Measurements from ENCODE around the gene OXA1L. TPM values are rescaled to one million over a fixed set of nuclear protein-coding genes. Genes with fewer than 3 reads are reported as not detected.

OXA1L gene
- total RNA-seq, 1 experiment from 2014 or later = 110 TPM

DNA sequence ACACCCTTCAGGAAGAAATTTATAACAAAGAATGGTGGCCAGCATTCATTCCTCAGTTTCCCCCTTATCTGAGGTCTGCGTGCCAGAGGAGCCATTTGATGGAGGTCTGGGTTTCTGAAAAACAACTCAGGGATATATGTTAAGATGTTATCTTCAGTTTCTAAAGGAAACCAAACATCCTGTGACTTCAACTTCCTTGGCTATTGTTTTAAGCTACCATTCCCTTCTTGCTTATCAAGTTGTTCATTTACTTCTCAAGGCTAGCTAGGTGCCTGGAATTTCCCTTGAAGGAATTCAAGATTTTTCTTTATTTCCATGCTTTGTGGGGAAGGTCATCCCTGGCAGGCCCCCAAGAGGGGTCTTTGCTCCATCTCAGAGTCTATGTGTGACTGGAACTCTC, 27.1 kb upstream of the OXA1L start:
- Histone ChIP-seq H3K4me3 (ENCODE audit: low read depth, low read length) (no peak overlapping the region), H3K4me1 (peaks cover 13% of the 10 kb centered on the region), H3K9me3 (peaks cover 11% of the 10 kb centered on the region; the same call in 1 of the 2 replicates), H3K27me3 (replicated peaks; ENCODE audit: control insufficient read depth, insufficient read depth, low read length) (no peaks in the 10 kb centered on the region), H3K36me3 (ENCODE audit: control insufficient read depth, insufficient read depth, low read length) (no peaks in the 10 kb centered on the region)
- intact Hi-C loops (cut with micrococcal nuclease; ENCODE audit: unreplicated experiment) = no loop called here
- no peaks in the 10 kb centered on the region for H3K36me3 Mint-ChIP-seq (ENCODE audit: insufficient read depth, unreplicated experiment)
- ChIA-PET POLR2A (no interaction called here), CTCF (interaction anchor here (0.7 kb wide), 1 partner anchor 373 kb away, joined by 3 read pairs; no protein-coding TSS in a partner anchor)
- no peak overlapping the region for H3K4me3 Mint-ChIP-seq (ENCODE audit: unreplicated experiment)
- H3K9me3 Mint-ChIP-seq (ENCODE audit: unreplicated experiment) = peaks cover 10% of the 10 kb centered on the region
- peaks cover 13% of the 10 kb centered on the region for H3K4me1 Mint-ChIP-seq (ENCODE audit: low read depth, unreplicated experiment)
- H3K27me3 Mint-ChIP-seq (ENCODE audit: insufficient read depth, unreplicated experiment) = no peaks in the 10 kb centered on the region
- TF ChIP-seq, protein P1, sequence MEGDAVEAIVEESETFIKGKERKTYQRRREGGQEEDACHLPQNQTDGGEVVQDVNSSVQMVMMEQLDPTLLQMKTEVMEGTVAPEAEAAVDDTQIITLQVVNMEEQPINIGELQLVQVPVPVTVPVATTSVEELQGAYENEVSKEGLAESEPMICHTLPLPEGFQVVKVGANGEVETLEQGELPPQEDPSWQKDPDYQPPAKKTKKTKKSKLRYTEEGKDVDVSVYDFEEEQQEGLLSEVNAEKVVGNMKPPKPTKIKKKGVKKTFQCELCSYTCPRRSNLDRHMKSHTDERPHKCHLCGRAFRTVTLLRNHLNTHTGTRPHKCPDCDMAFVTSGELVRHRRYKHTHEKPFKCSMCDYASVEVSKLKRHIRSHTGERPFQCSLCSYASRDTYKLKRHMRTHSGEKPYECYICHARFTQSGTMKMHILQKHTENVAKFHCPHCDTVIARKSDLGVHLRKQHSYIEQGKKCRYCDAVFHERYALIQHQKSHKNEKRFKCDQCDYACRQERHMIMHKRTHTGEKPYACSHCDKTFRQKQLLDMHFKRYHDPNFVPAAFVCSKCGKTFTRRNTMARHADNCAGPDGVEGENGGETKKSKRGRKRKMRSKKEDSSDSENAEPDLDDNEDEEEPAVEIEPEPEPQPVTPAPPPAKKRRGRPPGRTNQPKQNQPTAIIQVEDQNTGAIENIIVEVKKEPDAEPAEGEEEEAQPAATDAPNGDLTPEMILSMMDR (IDR thresholded peaks at IDR 0.05; ENCODE audit: insufficient read depth in 1 of 2, low read depth in 1 of 2, low read length in 1 of 2, severe bottlenecking in 1 of 2, unreplicated experiment in 1 of 2) = no peak
- DNase-seq = no peak
- H3K27ac Mint-ChIP-seq (ENCODE audit: unreplicated experiment) = no peak overlapping the region
- no TSS peak for BruUV-seq (replicated peaks)

DNA sequence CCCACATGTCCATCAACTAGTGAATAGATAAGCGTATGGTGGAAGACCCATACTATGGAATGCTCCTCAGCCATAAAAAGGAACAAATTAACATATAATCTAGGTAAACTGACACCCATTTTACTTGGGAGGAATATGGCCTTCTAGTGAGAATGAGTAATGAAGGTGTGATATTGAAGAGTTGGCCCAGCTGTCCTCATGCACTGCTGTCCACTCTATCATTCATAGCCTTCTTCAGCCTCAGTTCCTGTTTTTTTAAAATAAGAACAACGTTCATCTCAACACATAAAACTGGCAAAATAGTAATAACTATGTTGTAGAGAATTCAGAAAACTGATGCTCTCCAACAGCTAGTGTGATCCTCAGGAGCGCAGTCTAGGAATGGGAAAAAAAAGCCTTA, 26.5 kb upstream of the OXA1L start:
- Mint-ChIP-seq H3K36me3 (ENCODE audit: insufficient read depth, unreplicated experiment) (no peaks in the 10 kb centered on the region), H3K27ac (ENCODE audit: unreplicated experiment) (no peak overlapping the region), H3K9me3 (ENCODE audit: unreplicated experiment) (peaks cover 10% of the 10 kb centered on the region), H3K27me3 (ENCODE audit: insufficient read depth, unreplicated experiment) (no peaks in the 10 kb centered on the region), H3K4me1 (ENCODE audit: low read depth, unreplicated experiment) (peaks cover 13% of the 10 kb centered on the region), H3K4me3 (ENCODE audit: unreplicated experiment) (no peak overlapping the region)
- intact Hi-C loops (cut with micrococcal nuclease; ENCODE audit: unreplicated experiment) = no loop called here
- Histone ChIP-seq H3K4me1 (peaks cover 13% of the 10 kb centered on the region), H3K36me3 (ENCODE audit: control insufficient read depth, insufficient read depth, low read length) (no peaks in the 10 kb centered on the region), H3K9me3 (peaks cover 11% of the 10 kb centered on the region; the same call in 1 of the 2 replicates), H3K27me3 (replicated peaks; ENCODE audit: control insufficient read depth, insufficient read depth, low read length) (no peaks in the 10 kb centered on the region), H3K4me3 (ENCODE audit: low read depth, low read length) (no peak overlapping the region)
- ChIA-PET POLR2A (no interaction called here), CTCF (no interaction called here)
- TF ChIP-seq, protein P1 (IDR thresholded peaks at IDR 0.05; ENCODE audit: insufficient read depth in 1 of 2, low read depth in 1 of 2, low read length in 1 of 2, severe bottlenecking in 1 of 2, unreplicated experiment in 1 of 2) = no peak
- no peak for DNase-seq
- no TSS peak for BruUV-seq (replicated peaks)

DNA sequence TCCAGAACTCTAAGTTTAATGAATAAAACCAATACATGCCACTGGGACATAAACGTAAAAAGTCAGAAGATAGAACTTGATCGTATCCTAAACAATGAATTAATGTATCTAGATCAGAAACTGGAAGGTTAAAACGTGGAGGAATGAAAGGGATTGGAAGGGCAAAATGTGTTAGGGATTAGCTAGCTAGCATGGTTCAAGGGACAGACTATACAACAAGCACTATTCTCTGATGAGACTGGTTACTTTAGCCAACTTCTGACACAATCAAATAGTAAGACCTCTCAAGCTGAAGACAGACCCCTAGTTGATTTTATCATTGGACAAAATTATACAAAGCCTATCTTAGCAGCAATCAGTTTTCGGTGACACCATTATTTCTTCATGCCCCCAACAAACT, 18.7 kb upstream of the OXA1L start:
- Mint-ChIP-seq H3K9me3 (ENCODE audit: unreplicated experiment) (no peaks in the 10 kb centered on the region), H3K36me3 (ENCODE audit: insufficient read depth, unreplicated experiment) (no peaks in the 10 kb centered on the region), H3K27me3 (ENCODE audit: insufficient read depth, unreplicated experiment) (no peaks in the 10 kb centered on the region), H3K27ac (ENCODE audit: unreplicated experiment) (no peak overlapping the region), H3K4me1 (ENCODE audit: low read depth, unreplicated experiment) (peaks cover 24% of the 10 kb centered on the region), H3K4me3 (ENCODE audit: unreplicated experiment) (no peak overlapping the region)
- TF ChIP-seq, protein P1 (IDR thresholded peaks at IDR 0.05; ENCODE audit: insufficient read depth in 1 of 2, low read depth in 1 of 2, low read length in 1 of 2, severe bottlenecking in 1 of 2, unreplicated experiment in 1 of 2) = no peak
- CTCF ChIA-PET = interaction anchor here (0.9 kb wide), 1 partner anchor 178 kb away, joined by 3 read pairs; no protein-coding TSS in a partner anchor
- H3K9me3 ChIP-seq = no peaks in the 10 kb centered on the region
- H3K4me3 ChIP-seq (ENCODE audit: low read depth, low read length) = no peak overlapping the region
- H3K4me1 ChIP-seq = peaks cover 11% of the 10 kb centered on the region
- H3K36me3 ChIP-seq (ENCODE audit: control insufficient read depth, insufficient read depth, low read length) = no peaks in the 10 kb centered on the region
- POLR2A ChIA-PET = no interaction called here
- DNase-seq = no peak
- BruUV-seq (replicated peaks) = no TSS peak
- intact Hi-C loops (cut with micrococcal nuclease; ENCODE audit: unreplicated experiment) = loop anchor here (1.0 kb wide), 1 partner anchor 106 kb away; no protein-coding TSS in a partner anchor
- no peaks in the 10 kb centered on the region for H3K27me3 ChIP-seq (replicated peaks; ENCODE audit: control insufficient read depth, insufficient read depth, low read length)
